Measurements from ENCODE around the gene CYB561. TPM values are rescaled to one million over a fixed set of nuclear protein-coding genes. Genes with fewer than 3 reads are reported as not detected.

The CYB561 gene
- total and polyA plus RNA-seq, 9 of the 15 experiments (the other 6 are each of a cell fraction or from before 2014, with no cell fraction given) = 4.0 to 30.8 (median 17.4) TPM

DNA sequence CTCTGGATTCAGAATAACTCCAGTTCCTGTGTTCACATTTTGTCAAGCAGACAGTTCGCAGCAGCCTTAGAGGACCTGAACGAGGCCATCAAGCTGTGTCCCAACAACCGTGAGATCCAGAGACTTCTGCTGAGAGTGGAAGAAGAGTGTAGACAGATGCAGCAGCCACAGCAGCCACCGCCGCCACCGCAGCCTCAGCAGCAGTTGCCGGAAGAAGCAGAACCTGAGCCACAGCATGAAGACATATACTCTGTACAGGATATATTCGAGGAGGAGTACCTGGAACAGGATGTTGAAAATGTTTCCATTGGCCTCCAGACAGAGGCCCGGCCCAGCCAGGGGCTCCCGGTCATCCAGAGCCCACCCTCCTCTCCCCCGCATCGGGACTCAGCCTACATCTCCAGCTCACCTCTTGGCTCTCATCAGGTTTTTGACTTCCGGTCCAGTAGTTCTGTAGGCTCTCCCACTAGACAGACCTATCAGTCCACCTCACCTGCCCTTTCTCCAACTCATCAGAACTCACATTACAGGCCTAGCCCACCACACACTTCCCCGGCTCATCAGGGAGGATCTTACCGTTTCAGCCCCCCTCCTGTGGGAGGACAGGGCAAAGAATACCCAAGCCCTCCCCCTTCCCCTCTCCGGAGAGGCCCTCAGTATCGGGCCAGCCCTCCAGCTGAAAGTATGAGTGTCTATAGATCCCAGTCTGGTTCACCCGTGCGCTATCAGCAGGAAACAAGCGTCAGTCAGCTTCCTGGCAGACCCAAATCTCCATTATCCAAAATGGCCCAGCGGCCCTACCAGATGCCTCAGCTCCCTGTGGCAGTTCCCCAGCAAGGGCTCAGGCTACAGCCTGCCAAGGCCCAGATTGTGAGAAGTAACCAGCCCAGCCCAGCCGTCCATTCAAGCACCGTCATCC is 25.9 kb downstream of the CYB561 start (continued):
- TF ChIP-seq HMG20A (CRISPR knock-in tag; conservative IDR thresholded peaks at IDR 0.05) (no peak), EGR1 (conservative IDR thresholded peaks at IDR 0.05) (0 out of 2 replicates have a peak, but pooled peaks have one; percentile 9), STAG1 (CRISPR knock-in tag; IDR thresholded peaks at IDR 0.05; ENCODE audit: borderline replicate concordance) (no peak), ZBTB8A (IDR thresholded peaks at IDR 0.05; ENCODE audit: partially characterized antibody) (no peak), SMARCE1 (IDR thresholded peaks at IDR 0.05) (peak; percentile 59; the same call in 1 of the 2 replicates), POLR3A (IDR thresholded peaks at IDR 0.05; ENCODE audit: borderline replicate concordance, extremely low read depth, insufficient read depth, insufficient read length) (no peak), PTTG1 (tag; IDR thresholded peaks at IDR 0.05; ENCODE audit: low read depth) (no peak), NFIC (IDR thresholded peaks at IDR 0.05) (peak; percentile 84), HDAC2 (IDR thresholded peaks at IDR 0.05) (0 out of 2 replicates have a peak, but pooled peaks have one; percentile 31), EHMT2 (IDR thresholded peaks at IDR 0.05) (0 out of 2 replicates have a peak, but pooled peaks have one; percentile 57), ZNF766 (CRISPR knock-in tag; conservative IDR thresholded peaks at IDR 0.05) (no peak)
- TF ChIP-seq, protein P1, sequence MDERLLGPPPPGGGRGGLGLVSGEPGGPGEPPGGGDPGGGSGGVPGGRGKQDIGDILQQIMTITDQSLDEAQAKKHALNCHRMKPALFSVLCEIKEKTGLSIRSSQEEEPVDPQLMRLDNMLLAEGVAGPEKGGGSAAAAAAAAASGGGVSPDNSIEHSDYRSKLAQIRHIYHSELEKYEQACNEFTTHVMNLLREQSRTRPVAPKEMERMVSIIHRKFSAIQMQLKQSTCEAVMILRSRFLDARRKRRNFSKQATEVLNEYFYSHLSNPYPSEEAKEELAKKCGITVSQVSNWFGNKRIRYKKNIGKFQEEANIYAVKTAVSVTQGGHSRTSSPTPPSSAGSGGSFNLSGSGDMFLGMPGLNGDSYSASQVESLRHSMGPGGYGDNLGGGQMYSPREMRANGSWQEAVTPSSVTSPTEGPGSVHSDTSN (CRISPR knock-in tag; IDR thresholded peaks at IDR 0.05; ENCODE audit: low read depth) = no peak
- TF ChIP-seq, protein P1 (tag; conservative IDR thresholded peaks at IDR 0.05; ENCODE audit: low read depth) = no peak
- TF ChIP-seq, protein P2, sequence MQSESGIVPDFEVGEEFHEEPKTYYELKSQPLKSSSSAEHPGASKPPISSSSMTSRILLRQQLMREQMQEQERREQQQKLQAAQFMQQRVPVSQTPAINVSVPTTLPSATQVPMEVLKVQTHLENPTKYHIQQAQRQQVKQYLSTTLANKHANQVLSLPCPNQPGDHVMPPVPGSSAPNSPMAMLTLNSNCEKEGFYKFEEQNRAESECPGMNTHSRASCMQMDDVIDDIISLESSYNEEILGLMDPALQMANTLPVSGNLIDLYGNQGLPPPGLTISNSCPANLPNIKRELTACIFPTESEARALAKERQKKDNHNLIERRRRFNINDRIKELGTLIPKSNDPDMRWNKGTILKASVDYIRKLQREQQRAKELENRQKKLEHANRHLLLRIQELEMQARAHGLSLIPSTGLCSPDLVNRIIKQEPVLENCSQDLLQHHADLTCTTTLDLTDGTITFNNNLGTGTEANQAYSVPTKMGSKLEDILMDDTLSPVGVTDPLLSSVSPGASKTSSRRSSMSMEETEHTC (IDR thresholded peaks at IDR 0.05) = no peak
- TF ChIP-seq, protein P3, sequence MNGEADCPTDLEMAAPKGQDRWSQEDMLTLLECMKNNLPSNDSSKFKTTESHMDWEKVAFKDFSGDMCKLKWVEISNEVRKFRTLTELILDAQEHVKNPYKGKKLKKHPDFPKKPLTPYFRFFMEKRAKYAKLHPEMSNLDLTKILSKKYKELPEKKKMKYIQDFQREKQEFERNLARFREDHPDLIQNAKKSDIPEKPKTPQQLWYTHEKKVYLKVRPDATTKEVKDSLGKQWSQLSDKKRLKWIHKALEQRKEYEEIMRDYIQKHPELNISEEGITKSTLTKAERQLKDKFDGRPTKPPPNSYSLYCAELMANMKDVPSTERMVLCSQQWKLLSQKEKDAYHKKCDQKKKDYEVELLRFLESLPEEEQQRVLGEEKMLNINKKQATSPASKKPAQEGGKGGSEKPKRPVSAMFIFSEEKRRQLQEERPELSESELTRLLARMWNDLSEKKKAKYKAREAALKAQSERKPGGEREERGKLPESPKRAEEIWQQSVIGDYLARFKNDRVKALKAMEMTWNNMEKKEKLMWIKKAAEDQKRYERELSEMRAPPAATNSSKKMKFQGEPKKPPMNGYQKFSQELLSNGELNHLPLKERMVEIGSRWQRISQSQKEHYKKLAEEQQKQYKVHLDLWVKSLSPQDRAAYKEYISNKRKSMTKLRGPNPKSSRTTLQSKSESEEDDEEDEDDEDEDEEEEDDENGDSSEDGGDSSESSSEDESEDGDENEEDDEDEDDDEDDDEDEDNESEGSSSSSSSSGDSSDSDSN (IDR thresholded peaks at IDR 0.05; ENCODE audit: borderline replicate concordance in 1 of 2, low read depth in 2 of 2, low read length in 2 of 2) = peak in 1 of 2 experiments; percentile 73; a peak in 1 of 4 replicates
- TF ChIP-seq, protein P4, sequence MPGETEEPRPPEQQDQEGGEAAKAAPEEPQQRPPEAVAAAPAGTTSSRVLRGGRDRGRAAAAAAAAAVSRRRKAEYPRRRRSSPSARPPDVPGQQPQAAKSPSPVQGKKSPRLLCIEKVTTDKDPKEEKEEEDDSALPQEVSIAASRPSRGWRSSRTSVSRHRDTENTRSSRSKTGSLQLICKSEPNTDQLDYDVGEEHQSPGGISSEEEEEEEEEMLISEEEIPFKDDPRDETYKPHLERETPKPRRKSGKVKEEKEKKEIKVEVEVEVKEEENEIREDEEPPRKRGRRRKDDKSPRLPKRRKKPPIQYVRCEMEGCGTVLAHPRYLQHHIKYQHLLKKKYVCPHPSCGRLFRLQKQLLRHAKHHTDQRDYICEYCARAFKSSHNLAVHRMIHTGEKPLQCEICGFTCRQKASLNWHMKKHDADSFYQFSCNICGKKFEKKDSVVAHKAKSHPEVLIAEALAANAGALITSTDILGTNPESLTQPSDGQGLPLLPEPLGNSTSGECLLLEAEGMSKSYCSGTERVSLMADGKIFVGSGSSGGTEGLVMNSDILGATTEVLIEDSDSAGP (CRISPR knock-in tag; IDR thresholded peaks at IDR 0.05) = no peak
